ENCODE measurements around the gene B9D2.
"Not testable (repeated sequence)": the region's sequence is repeated elsewhere in the genome, so short reads cannot be mapped to it uniquely, and the experiment has no call there.

The B9D2 gene

GRCh38 chr19:41386442-41386841 is 22.5 kb upstream of the B9D2 start:
- DNase-seq: no peak

- no peak for DNase-seq
These were observed 20.4 kb upstream of the B9D2 start for GRCh38 chr19:41384351-41384750.

- not testable (repeated sequence) for DNase-seq
These were observed 17.6 kb upstream of the B9D2 start for GRCh38 chr19:41381536-41381935.

DNA sequence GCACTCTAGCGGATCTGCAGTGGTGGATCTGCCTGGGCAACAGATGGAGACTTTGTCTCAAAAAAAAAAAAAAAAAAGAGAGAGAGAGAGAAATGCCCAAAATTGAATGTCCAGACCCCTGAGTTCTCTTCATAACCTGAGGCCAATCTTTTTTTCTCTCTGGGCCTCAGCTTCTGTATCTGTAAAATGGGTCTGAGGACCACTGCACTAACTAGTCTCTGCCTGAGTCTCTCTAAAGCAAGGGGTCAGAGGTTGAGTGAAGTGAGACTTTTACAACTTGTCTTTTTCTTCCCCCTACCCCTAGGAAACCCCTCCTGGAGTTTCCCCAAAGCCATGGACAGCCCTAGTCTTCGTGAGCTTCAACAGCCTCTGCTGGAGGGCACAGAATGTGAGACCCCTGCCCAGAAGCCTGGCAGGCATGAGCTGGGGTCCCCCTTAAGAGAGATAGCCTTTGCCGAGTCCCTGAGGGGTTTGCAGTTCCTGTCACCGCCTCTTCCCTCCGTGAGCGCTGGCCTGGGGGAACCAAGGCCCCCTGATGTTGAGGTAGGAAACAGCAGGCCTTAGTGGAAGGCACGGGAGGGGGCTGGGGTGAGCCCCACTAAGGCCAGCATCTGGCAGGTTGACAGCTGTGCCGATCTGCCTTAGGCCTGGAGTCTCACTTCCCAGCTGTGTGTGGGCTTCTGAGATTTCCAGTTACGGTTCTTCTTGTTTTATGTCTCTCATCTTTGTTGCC is 14.2 kb upstream of the B9D2 start:
- DNase-seq: no peak

GRCh38 chr19:41376998-41377365 is 13.0 kb upstream of the B9D2 start:
- no peak for DNase-seq

- DNase-seq: no peak
These were observed 12.5 kb upstream of the B9D2 start, which contains the start of gene TMEM91 for GRCh38 chr19:41376241-41376997. TSS of gene TMEM91 (plus strand) at chr19:41376533. CDS start at chr19:41378310, 1,777 bp downstream.

DNA sequence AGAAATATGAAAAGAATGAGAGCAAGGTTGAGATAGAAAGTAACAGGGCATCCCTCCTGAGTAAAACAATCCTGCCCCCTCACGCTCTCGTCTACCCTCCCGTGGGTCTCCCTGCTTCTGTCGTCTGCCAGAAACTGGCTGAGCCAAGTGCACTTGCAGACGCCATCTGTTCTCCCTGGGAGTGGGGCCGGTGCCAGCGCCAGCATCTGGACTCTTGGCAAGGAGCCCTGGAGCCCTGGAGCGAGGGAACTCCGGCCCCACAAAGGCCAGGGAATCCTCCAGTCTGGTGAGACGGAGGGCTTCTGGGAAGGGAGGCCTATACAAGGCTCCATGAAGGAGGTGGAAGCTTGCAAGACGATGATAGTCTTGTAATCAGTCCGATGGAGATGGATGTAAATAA is 10.0 kb upstream of the B9D2 start:
- DNase-seq: no peak

GRCh38 chr19:41372501-41372900 is 8.6 kb upstream of the B9D2 start:
- DNase-seq: no peak

DNA sequence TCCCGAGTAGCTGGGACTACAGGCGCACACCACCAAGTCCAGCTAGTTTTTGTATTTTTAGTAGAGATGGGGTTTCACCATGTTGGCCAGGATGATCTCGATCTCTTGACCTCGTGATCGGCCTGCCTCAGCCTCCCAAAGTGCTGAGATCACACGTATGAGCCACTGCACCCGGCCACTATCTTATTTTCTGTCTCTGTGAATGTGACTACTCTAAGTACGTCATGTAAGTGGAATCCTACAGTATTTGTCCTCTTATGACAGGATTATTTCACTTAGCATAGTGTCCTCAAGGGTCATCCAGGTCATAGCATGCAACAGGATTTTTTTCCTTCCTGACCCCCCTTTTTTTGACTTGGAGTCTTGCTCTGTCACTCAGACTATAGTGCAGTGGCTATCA is 7.6 kb upstream of the B9D2 start:
- no peak for DNase-seq

- DNase-seq: not testable (repeated sequence)
These were observed 7.2 kb upstream of the B9D2 start for GRCh38 chr19:41371119-41371518.

- DNase-seq: no peak
These were observed 5.8 kb upstream of the B9D2 start for GRCh38 chr19:41369769-41370168.

DNA sequence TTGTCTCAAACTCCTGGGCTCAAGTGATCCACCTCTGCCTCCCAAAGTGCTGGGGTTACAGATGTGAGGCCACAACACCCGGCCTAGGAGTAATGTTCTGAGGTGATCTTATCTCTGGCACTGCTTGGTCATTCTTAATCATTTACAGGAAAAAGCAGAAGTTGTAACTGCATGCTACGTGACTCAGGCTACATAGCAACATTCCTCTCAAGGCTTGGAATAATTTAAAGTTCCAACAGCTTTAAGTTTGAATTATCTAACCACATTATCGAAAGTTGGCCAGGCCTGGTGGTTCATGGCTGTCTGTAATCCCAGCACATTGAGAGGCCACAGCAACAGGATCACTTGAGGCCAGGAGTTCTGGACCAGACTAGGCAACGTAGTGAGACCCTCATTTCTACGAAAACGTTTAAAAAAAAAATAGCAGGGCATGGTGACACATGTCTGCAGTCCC is 3.9 kb upstream of the B9D2 start:
- DNase-seq: no peak

- DNase-seq: no peak
These were observed 2.1 kb upstream of the B9D2 start for GRCh38 chr19:41366089-41366488.

DNA sequence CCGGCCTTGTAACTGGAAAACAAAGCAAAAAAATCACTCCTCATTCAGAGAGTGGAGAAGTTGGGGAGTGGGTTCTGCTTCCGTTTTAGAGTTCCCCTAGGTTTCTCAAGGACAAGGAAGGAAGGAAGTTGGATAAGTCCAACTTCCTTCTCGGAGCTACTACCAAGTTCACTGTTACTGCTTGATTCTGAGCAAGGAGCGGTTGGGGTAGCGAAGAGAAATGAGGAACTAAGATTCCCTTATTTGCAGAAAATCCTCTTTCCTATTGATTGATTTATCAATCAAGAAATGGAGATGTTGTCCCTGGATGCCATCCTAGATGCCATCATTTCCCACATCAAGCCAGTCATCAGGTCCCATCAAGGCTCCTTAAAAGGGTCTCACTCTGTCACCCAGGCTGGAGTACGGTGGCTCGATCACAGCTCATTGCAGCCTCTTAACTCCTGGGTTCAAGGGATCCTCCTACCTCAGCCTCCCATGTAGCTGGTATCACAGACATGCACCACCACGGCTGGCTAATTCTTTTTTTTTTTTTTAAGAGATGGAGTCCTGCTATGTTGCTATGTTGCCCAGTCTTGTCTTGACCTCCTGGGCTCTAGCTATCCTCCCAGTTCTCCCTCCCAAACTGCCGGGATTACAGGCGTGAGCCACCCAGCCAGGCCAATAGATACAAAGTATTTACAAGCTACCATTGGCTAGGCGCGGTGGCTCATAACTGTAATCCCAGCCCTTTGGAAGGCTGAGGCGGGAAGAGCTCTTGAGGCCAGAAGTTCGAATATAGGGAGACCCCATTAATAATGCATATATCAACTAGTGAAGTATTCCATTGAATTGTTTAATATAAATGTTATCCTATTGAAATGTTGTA is 809 bp upstream of the B9D2 start:
- DNase-seq: no peak

GRCh38 chr19:41363371-41363752 is 587 bp downstream of the B9D2 start:
- no peak for DNase-seq

DNA sequence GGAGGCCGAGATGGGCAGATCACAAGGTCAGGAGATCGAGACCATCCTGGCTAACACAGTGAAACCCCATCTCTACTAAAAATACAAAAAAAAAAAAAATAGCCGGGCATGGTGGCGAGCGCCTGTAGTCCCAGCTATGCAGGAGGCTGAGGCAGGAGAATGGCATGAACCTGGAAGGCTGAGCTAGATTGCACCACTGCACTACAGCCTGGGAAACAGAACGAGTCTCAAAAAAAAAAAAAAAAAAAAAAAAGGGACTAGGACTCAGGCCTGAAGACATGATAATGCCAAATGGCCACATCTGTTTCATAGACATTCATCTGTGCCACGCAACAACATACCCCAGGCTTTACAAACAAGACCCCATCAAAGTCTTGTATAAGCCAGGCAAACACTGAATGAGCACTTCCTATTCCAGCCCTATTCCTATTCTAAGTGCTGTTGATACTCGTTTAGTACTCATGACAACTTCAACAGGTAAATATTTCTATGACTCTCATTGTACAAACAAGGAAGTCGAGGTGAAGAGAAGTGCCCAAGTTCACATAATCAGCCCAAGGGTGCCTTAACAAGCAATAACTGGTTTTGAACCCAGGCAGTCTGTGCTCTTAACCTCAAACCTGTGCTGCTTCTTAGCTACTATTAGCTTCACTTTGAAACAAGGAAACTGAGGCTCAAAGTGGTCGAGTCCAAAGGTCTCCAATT is 1.7 kb downstream of the B9D2 start:
- no peak for DNase-seq

- no peak for DNase-seq
These were observed 4.2 kb downstream of the B9D2 start for GRCh38 chr19:41359741-41360140.

GRCh38 chr19:41357746-41358145 is 6.2 kb downstream of the B9D2 start:
- DNase-seq: no peak

GRCh38 chr19:41356984-41357739 is 6.8 kb downstream of the B9D2 start:
- DNase-seq: no peak

- no peak for DNase-seq
These were observed 8.1 kb downstream of the B9D2 start for GRCh38 chr19:41355802-41356201.

- no peak for DNase-seq
These were observed 8.9 kb downstream of the B9D2 start for GRCh38 chr19:41355035-41355434.

Data from activated gamma-delta T cell (primary cell).